Sigmoid colon (tissue), 4 donors: Measurements from ENCODE around the gene CDH23.

Experiments
- EP300 ChIP-seq, 4 donors: sonication (generic); formaldehyde crosslinking; IDR thresholded peaks; one replicate each; pipeline ENCODE4 v1.6.1; 2017; ENCODE audit warnings: antibody characterized with exemption in 4 of 4
- POLR2A ChIP-seq, 2 donors: fragments of 450-650 bp; IDR thresholded peaks; one replicate each; pipeline ENCODE4 v1.6.1; 2016; ENCODE audit warnings: antibody characterized with exemption in 2 of 2, mild to moderate bottlenecking in 2 of 2, moderate library complexity in 2 of 2
- POLR2AphosphoS5 ChIP-seq, 4 donors: sonication (generic); formaldehyde crosslinking; IDR thresholded peaks; one replicate each; pipeline ENCODE4 v1.6.1; 2017; ENCODE audit warnings: antibody characterized with exemption in 4 of 4

GRCh38 chr10:71408436-71409225 is 11.9 kb downstream of the CDH23 start:
- TF ChIP-seq EP300 (IDR thresholded peaks at IDR 0.05) (no peak), POLR2A (IDR thresholded peaks at IDR 0.05) (no peak), POLR2AphosphoS5 (IDR thresholded peaks at IDR 0.05) (no peak)
